Lower leg skin (tissue), 3 donors: ENCODE results near the gene NRDC.

ENCODE experiments used
- POLR2A ChIP-seq, 2 donors: fragments of 450-650 bp; IDR thresholded peaks; one replicate each; pipeline ENCODE4 v1.6.1; 2016 to 2017; ENCODE audit warnings: antibody characterized with exemption in 2 of 2, mild to moderate bottlenecking in 1 of 2, moderate library complexity in 1 of 2
- TF ChIP-seq, protein P1 (sequence below), 3 donors: fragments of 450-650 bp; IDR thresholded peaks; one replicate each; pipeline ENCODE4 v1.5.1; 2016; ENCODE audit warnings: antibody characterized with exemption in 3 of 3, mild to moderate bottlenecking in 3 of 3, moderate library complexity in 2 of 3

DNA sequence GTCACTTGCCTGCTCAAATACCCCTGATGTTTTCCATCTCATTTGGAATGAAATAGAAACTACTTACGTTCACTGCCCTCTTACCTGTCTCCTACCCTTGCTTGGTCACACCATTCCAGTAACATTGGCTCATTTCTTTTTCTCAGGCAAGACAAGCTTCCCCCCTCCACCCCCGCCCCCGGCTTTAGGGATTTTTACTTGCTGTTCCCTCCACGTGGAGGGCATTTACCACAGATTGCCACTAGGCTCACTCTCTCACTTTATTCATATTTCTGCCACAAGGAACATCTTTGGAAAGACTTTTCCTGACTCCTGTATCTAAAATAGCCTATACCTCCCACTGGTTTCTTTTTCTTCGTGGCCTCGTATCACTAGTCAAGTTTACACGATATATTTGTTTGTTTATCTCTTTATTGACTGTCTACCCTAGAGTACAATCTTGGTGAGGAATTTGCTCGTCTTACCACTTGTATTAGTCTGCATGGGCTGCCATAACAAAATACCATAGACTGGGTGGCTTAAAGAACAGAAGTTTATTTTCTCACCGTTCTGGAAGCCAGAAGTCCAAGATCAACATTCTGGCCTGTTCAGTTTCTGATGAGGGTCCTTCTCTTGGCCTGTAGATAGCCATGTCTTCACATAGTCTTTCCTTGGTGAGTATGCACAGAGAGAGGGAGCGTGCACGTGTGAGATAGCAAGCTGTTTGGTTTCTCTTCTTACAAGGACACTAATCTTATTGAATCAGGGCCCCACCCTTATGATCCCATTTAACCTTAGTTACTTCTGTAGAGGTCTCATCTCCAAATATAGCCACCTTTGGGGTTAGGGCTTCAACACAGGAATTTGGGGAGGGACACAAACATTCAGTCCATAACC, 126.2 kb downstream of the NRDC start:
- TF ChIP-seq, protein P1, sequence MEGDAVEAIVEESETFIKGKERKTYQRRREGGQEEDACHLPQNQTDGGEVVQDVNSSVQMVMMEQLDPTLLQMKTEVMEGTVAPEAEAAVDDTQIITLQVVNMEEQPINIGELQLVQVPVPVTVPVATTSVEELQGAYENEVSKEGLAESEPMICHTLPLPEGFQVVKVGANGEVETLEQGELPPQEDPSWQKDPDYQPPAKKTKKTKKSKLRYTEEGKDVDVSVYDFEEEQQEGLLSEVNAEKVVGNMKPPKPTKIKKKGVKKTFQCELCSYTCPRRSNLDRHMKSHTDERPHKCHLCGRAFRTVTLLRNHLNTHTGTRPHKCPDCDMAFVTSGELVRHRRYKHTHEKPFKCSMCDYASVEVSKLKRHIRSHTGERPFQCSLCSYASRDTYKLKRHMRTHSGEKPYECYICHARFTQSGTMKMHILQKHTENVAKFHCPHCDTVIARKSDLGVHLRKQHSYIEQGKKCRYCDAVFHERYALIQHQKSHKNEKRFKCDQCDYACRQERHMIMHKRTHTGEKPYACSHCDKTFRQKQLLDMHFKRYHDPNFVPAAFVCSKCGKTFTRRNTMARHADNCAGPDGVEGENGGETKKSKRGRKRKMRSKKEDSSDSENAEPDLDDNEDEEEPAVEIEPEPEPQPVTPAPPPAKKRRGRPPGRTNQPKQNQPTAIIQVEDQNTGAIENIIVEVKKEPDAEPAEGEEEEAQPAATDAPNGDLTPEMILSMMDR (IDR thresholded peaks at IDR 0.05) = no peak
- no peak for TF ChIP-seq POLR2A (IDR thresholded peaks at IDR 0.05)
